Endothelial cell of umbilical vein (primary cell): Measurements from ENCODE around the gene DOCK6. TPM values are rescaled to one million over a fixed set of nuclear protein-coding genes. Genes with fewer than 3 reads are reported as not detected.
A peak's percentile ranks its signal among the peaks of the same experiment; 100 is the strongest.

Source experiments
- BruUV-seq: library from RNA; stranded (reverse); fragments of 400-500 nt; replicated peaks from 2 replicates; lab custom pipeline; 2021; lab: Mats Ljungman, UMichigan
- CTCF ChIA-PET: fragments of 300-600, 350-600 bp; sonication (Branson Sonifier 250); formaldehyde crosslinking; loops from one replicate; lab custom pipeline; 2021; ENCODE audit warnings: antibody characterized with exemption, inconsistent platforms; lab: Charles Lee
- POLR2A ChIA-PET: fragments of 300-600, 350-600 bp; sonication (Branson Sonifier 250); formaldehyde crosslinking; loops from one replicate; lab custom pipeline; 2021; ENCODE audit warnings: antibody characterized with exemption, inconsistent platforms; lab: Charles Lee
- DNase-seq: peaks from one replicate; pipeline ENCODE4 v3.0.0-alpha.2; 2011; ENCODE audit warnings: low read depth, low spot score
- FAIRE-seq: peaks from 2 replicates; lab custom pipeline; 2011; peaks lifted over from hg19 to GRCh38; lab: Jason Lieb, UNC
- H2AFZ ChIP-seq: 2 replicates; pipeline ENCODE4 v1.6.0; 2012; ENCODE audit warnings: low read depth, low read length, control low read depth, inconsistent platforms
- H3K27ac ChIP-seq: 2 replicates; pipeline ENCODE4 v1.5.1; 2011; ENCODE audit warnings: low read depth, mild to moderate bottlenecking, control low read depth, low read length, moderate library complexity; ENCODE audit not compliant: insufficient read depth
- H3K27me3 ChIP-seq, 2 experiments: 2 replicates each; pipeline versions ENCODE4 v1.6.0 to v1.6.1; 2011; ENCODE audit warnings: low read length in 2 of 2, mixed read lengths in 1 of 2; ENCODE audit not compliant: control insufficient read depth in 2 of 2, insufficient read depth in 2 of 2
- H3K36me3 ChIP-seq, 2 experiments: 2 replicates in 1 of 2; 3 replicates in 1 of 2; pipeline ENCODE4 v1.5.1; 2011; ENCODE audit warnings: low read length in 2 of 2, mild to moderate bottlenecking in 1 of 2, moderate library complexity in 1 of 2; ENCODE audit not compliant: control insufficient read depth in 2 of 2, insufficient read depth in 2 of 2; ENCODE audit errors: extremely low read depth in 1 of 2
- H3K4me1 ChIP-seq: 3 replicates; pipeline ENCODE4 v1.5.1; 2011; ENCODE audit warnings: mild to moderate bottlenecking, low read length; ENCODE audit not compliant: control insufficient read depth, insufficient read depth; ENCODE audit errors: extremely low read depth
- H3K4me2 ChIP-seq: 2 replicates; pipeline ENCODE4 v1.6.1; 2011; ENCODE audit warnings: low read length, control low read depth, mixed read lengths; ENCODE audit not compliant: insufficient read depth
- H3K4me3 ChIP-seq, 3 experiments: fragments of 200-600 bp in 1 of 3; sonication (generic), shearing (Covaris generic) in 1 of 3; replicated peaks in 1 of 3; 2 replicates each; pipeline ENCODE4 v1.5.1; 2011 to 2016; ENCODE audit warnings: control low read depth in 3 of 3, low read length in 3 of 3, mild to moderate bottlenecking in 2 of 3, inconsistent platforms in 1 of 3, low read depth in 1 of 3, moderate library complexity in 1 of 3; ENCODE audit not compliant: insufficient read depth in 1 of 3
- H3K79me2 ChIP-seq: 2 replicates; pipeline ENCODE4 v1.6.0; 2012; ENCODE audit warnings: low read length, inconsistent platforms; ENCODE audit not compliant: control insufficient read depth, insufficient read depth
- H3K9ac ChIP-seq: replicated peaks from 2 replicates; pipeline ENCODE3; 2011; ENCODE audit warnings: low read length, control low read depth; ENCODE audit not compliant: insufficient read depth; ENCODE audit errors: extremely low read depth
- H3K9me1 ChIP-seq: replicated peaks from 3 replicates; pipeline ENCODE4 v1.6.0; 2011; ENCODE audit warnings: mild to moderate bottlenecking, low read length; ENCODE audit not compliant: control insufficient read depth, insufficient read depth; ENCODE audit errors: extremely low read depth
- H3K9me3 ChIP-seq: replicated peaks from 2 replicates; pipeline ENCODE4 v1.5.1; 2012; ENCODE audit warnings: low read length, inconsistent platforms; ENCODE audit not compliant: control insufficient read depth, insufficient read depth
- H4K20me1 ChIP-seq: replicated peaks from 2 replicates; pipeline ENCODE3; 2011; ENCODE audit warnings: mild to moderate bottlenecking, low read length; ENCODE audit not compliant: control insufficient read depth, insufficient read depth; ENCODE audit errors: extremely low read depth
- CTCF ChIP-seq, 2 donors: IDR thresholded peaks; 1 replicate in 1 of 2; 2 replicates in 1 of 2; pipeline ENCODE4 v1.5.1; 2011; ENCODE audit warnings: low read length in 2 of 2, mild to moderate bottlenecking in 2 of 2, moderate library complexity in 2 of 2, control low read depth in 1 of 2, inconsistent platforms in 1 of 2, low read depth in 1 of 2; ENCODE audit not compliant: insufficient read depth in 1 of 2; ENCODE audit errors: extremely low read depth in 1 of 2
- EZH2 ChIP-seq: IDR thresholded peaks from 2 replicates; pipeline ENCODE4 v1.6.1; 2012; ENCODE audit warnings: borderline replicate concordance, low read depth, mild to moderate bottlenecking, moderate library complexity, low read length, inconsistent platforms; ENCODE audit not compliant: severe bottlenecking
- FOS ChIP-seq: IDR thresholded peaks from 2 replicates; pipeline ENCODE4 v1.6.1; 2011; ENCODE audit warnings: mild to moderate bottlenecking, low read length, moderate library complexity, borderline replicate concordance; ENCODE audit not compliant: insufficient read depth
- GATA2 ChIP-seq: IDR thresholded peaks from 2 replicates; pipeline ENCODE4 v1.7.0; 2011; ENCODE audit warnings: low read depth, mild to moderate bottlenecking, moderate library complexity, mixed read lengths, low read length; ENCODE audit not compliant: insufficient read length, insufficient read depth
- JUN ChIP-seq: IDR thresholded peaks from 2 replicates; pipeline ENCODE4 v1.6.1; 2011; ENCODE audit warnings: borderline replicate concordance, low read depth; ENCODE audit not compliant: insufficient read length, insufficient read depth
- MAX ChIP-seq: IDR thresholded peaks from 2 replicates; pipeline ENCODE4 v1.6.1; 2011; ENCODE audit not compliant: insufficient read depth, insufficient read length
- MYC ChIP-seq: IDR thresholded peaks from one replicate; pipeline ENCODE4 v1.6.1; 2011; ENCODE audit warnings: mild to moderate bottlenecking, low read depth, low read length
- POLR2A ChIP-seq: IDR thresholded peaks from 2 replicates; pipeline ENCODE4 v1.6.1; 2012; ENCODE audit warnings: low read depth, mild to moderate bottlenecking, control low read depth, low read length
- POLR2AphosphoS5 ChIP-seq: IDR thresholded peaks from 2 replicates; pipeline ENCODE4 v1.6.1; 2012; ENCODE audit warnings: low read depth, mild to moderate bottlenecking, control low read depth, low read length, moderate library complexity; ENCODE audit not compliant: insufficient read depth
- dilution Hi-C: fragments of 300-500 bp; cut with MboI; formaldehyde crosslinking; loops from one replicate; pipeline ENCODE4 v1.15.0; 2019; ENCODE audit warnings: low sequenced_read_pairs; ENCODE audit not compliant: extremely low pct_ligation_motif_present
- intact Hi-C: fragments of 100-400 bp; cut with micrococcal nuclease; formaldehyde crosslinking; loops from one replicate; pipeline ENCODE4 v1.10.0; 2022
- polyA plus RNA-seq, 4 experiments: library from polyadenylated mRNA; depleted of rRNA in 3 of 4; stranded (reverse) in 3 of 4; unstranded in 1 of 4; fragments of >200 nt; gene quantifications; 2 replicates each; pipeline versions ENCODE4 v1.2.1 to v1.2.3, GENCODE V29; 2011 to 2012; ENCODE audit warnings: missing spikeins in 1 of 4
- total RNA-seq: library from RNA; stranded (reverse); gene quantifications from 2 replicates; pipeline ENCODE4 v1.2.3, GENCODE V29; 2021

Gene DOCK6
- total and polyA plus RNA-seq, 2 donors (not counting 3 experiments of a cell fraction or from before 2014, with no cell fraction given) = 126 to 334 TPM

GRCh38 chr19:11265785-11266236 lies 3.5 kb upstream of the DOCK6 start:
- Histone ChIP-seq H4K20me1 (no peaks in the 10 kb centered on the region), H2AFZ (peak overlapping the region; percentile 4), H3K4me1 (peaks cover 44% of the 10 kb centered on the region), H3K79me2 (peaks cover 14% of the 10 kb centered on the region), H3K27ac (peak overlapping the region; percentile 64), H3K9me3 (no peaks in the 10 kb centered on the region), H3K9ac (no peak overlapping the region), H3K36me3 (no peaks in the 10 kb centered on the region), H3K4me3 (no peak overlapping the region), H3K9me1 (no peaks in the 10 kb centered on the region), H3K4me2 (no peak overlapping the region), H3K27me3 (no peaks in the 10 kb centered on the region)
- dilution Hi-C loops = no loop called here
- ChIA-PET CTCF (interaction anchor here (0.5 to 3.1 kb wide), 7 partner anchors 10 to 115 kb away, joined by 3 to 19 read pairs (median 7); no protein-coding TSS in a partner anchor), POLR2A (no interaction called here)
- no peak for FAIRE-seq
- TF ChIP-seq MYC = no peak
- no peak for TF ChIP-seq MAX
- no peak for TF ChIP-seq GATA2
- no peak for TF ChIP-seq POLR2A
- no peak for TF ChIP-seq POLR2AphosphoS5
- TF ChIP-seq EZH2 = no peak
- TF ChIP-seq CTCF (IDR thresholded peaks at IDR 0.05; ENCODE audit: extremely low read depth in 1 of 2, insufficient read depth in 1 of 2, low read depth in 1 of 2, low read length in 2 of 2) = no peak
- no peak for TF ChIP-seq FOS
- no peak for TF ChIP-seq JUN
- intact Hi-C loops = no loop called here
- no TSS peak for BruUV-seq
- DNase-seq = no peak
